Measurements from ENCODE around the gene RPS15.

The RPS15 gene

GRCh38 chr19:1392939-1393530, 45.2 kb upstream of the RPS15 start:
- intact Hi-C loops (cut with DNase I; ENCODE audit: low total_unique reads) = no loop called here
- Histone ChIP-seq H3K4me1 (peaks cover 0 to 23% (median 11%) of the 10 kb centered on the region in 4 donors), H3K27me3 (no peaks in the 10 kb centered on the region), H3K4me3 (no peak overlapping the region), H3K27ac (no peak overlapping the region), H3K9me3 (no peaks in the 10 kb centered on the region), H3K36me3 (peaks cover 48 to 84% (median 52%) of the 10 kb centered on the region in 3 donors)
- no peak for DNase-seq
- no peak for TF ChIP-seq CTCF (IDR thresholded peaks at IDR 0.05)

GRCh38 chr19:1393841-1394240, 44.4 kb upstream of the RPS15 start:
- Histone ChIP-seq H3K27me3 (no peaks in the 10 kb centered on the region), H3K27ac (no peak overlapping the region), H3K4me1 (peaks cover 0 to 21% (median 11%) of the 10 kb centered on the region in 4 donors), H3K9me3 (no peaks in the 10 kb centered on the region), H3K36me3 (peaks cover 41 to 76% (median 46%) of the 10 kb centered on the region in 3 donors), H3K4me3 (no peak overlapping the region)
- no peak for DNase-seq
- intact Hi-C loops (cut with DNase I; ENCODE audit: low total_unique reads) = no loop called here
- no peak for TF ChIP-seq CTCF (IDR thresholded peaks at IDR 0.05)

- peaks cover 0 to 22% (median 12%) of the 10 kb centered on the region in 4 donors for H3K4me1 ChIP-seq
- intact Hi-C loops (cut with DNase I; ENCODE audit: low total_unique reads) = no loop called here
- DNase-seq = no peak
- no peaks in the 10 kb centered on the region for H3K27me3 ChIP-seq
- peaks cover 34 to 69% (median 39%) of the 10 kb centered on the region in 3 donors for H3K36me3 ChIP-seq
- no peak overlapping the region for H3K27ac ChIP-seq
- H3K9me3 ChIP-seq = no peaks in the 10 kb centered on the region
- no peak overlapping the region for H3K4me3 ChIP-seq
- TF ChIP-seq CTCF (IDR thresholded peaks at IDR 0.05) = no peak
These were observed 43.7 kb upstream of the RPS15 start for GRCh38 chr19:1394252-1395193.

GRCh38 chr19:1395194-1396018, 42.8 kb upstream of the RPS15 start:
- Histone ChIP-seq H3K4me3 (no peak overlapping the region), H3K4me1 (peaks cover 0 to 31% (median 20%) of the 10 kb centered on the region in 4 donors), H3K9me3 (no peaks in the 10 kb centered on the region), H3K27ac (no peak overlapping the region), H3K27me3 (no peaks in the 10 kb centered on the region), H3K36me3 (peaks cover 30 to 60% (median 34%) of the 10 kb centered on the region in 3 donors)
- no peak for TF ChIP-seq CTCF (IDR thresholded peaks at IDR 0.05)
- intact Hi-C loops (cut with DNase I; ENCODE audit: low total_unique reads) = no loop called here
- no peak for DNase-seq

GRCh38 chr19:1396019-1396767, 42.0 kb upstream of the RPS15 start:
- intact Hi-C loops (cut with DNase I; ENCODE audit: low total_unique reads) = no loop called here

More at GRCh38 chr19:1396019-1396767, 42.0 kb upstream of the RPS15 start:
- Histone ChIP-seq H3K27ac (no peak overlapping the region), H3K36me3 (peaks cover 22 to 52% (median 26%) of the 10 kb centered on the region in 3 donors), H3K27me3 (no peaks in the 10 kb centered on the region), H3K4me3 (no peak overlapping the region), H3K9me3 (no peaks in the 10 kb centered on the region), H3K4me1 (peaks cover 0 to 39% (median 27%) of the 10 kb centered on the region in 4 donors)
- TF ChIP-seq CTCF (IDR thresholded peaks at IDR 0.05) = no peak
- no peak for DNase-seq

All from tibial artery (tissue), 4 donors.